IPS DF 4.7 (cell line): ENCODE measurements around the gene UBASH3A.
"Not testable (repeated sequence)": the region's sequence is repeated elsewhere in the genome, so short reads cannot be mapped to it uniquely, and the experiment has no call there.

Experiments
- DNase-seq: peaks from one replicate; pipeline ENCODE4 v3.0.0-alpha.2; 2013; ENCODE audit warnings: low spot score; ENCODE audit errors: extremely low read depth

UBASH3A gene

DNA sequence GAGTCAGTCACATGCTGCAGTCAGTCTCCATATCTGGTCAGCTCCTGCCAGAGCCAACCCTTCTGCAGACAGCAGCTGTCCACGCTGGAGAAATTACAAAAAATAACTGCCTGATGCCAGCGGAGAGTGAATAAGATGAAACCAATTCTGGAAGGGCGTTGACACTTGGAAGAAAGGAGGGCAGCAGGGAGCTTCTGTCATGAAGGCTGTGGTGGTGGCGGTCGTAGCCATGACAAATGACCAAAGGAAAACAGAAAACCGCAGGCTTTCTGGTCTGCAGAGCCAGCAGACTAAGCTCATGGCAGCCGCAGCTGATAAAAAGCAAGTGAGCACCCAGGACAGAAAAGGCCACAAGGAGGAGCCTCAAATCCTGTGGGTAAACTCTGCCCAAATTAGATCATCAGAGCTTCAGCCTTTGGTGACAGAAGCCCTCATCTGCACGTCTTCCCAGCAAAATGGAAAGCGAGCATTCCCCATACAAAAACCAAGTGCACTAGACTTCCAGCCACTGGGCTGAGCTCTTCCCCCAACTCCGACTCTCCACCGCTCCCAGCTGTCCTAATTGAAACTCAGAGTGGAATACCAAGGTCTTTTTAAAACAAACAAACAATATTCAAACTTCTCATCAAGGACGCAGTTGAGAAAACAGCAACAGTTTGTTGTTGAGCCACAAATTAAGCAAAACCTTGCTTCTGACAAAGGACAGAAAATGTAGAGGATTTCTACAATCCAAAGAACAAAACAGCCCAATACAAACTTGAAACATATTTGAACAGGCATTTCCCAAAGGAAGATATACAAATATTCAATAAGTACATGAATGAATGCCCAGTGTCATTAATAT lies 63.7 kb downstream of the UBASH3A start:
- no peak for DNase-seq

DNA sequence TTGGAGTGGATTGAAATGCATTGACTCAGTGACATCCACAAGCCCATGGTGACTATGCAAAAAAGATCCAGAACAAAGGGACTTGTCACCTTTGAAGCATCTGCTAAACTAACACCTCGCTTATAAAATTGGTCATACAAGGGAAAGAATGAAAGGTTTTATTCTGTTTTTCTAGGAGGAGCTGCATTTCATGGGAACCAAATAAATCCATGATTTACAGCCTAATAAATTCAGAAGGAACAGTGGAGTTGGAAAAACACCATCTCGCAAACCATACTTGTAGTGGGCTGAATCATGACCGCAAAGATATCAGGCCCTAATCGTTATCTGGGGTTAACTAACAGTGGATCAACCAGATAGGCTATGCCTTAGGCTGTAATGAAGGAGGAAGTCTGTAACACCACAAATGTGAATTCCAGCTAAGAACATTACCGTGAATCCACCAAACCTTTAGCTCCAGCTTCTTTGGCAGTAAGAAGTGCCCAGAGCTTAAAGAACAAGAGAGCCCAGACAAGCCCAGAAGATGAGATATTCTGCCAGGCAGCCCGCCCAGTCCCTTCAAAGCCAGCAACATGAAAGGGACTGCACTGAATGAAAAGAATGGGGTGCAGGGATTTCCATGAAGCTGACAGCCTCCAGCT lies 64.9 kb downstream of the UBASH3A start:
- no peak for DNase-seq

DNA sequence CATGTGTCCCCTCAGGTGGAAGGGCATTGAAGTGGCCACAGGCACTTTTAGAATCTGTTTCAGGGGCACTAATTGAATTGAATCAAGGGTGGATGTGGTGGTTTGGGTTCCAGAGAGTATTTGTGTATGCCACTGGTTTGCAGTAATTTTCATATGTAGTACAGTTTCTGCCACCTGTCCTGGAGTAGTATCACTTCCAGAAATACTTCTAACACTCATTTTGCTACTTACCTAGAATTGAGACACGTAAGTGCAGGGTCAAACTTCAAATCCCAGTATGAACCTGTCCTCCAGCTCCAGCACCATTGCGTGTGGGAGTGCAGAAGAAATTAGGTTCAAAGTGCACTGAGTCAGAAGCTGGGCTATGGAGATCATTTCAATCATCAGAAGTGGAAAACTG lies 65.6 kb downstream of the UBASH3A start:
- DNase-seq, result no peak

DNA sequence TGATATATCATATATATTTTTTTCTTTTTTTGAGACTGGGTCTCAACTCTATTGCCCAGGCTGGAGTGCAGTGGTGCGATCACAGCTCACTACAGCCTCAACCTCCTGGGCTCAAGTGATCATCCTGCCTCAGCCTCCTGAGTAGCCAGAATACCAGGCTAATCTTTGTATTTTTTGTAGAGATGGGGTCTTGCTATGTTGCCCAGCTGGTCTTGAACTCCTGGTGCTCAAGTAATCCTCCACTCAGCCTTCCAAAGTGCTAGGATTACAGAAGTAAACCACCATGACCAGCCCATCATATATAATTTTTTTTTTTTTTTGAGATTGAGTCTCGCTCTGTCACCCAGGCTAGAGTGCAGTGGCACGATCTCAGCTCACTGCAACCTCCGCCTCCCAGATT lies 66.0 kb downstream of the UBASH3A start:
- not testable (repeated sequence) for DNase-seq

DNA sequence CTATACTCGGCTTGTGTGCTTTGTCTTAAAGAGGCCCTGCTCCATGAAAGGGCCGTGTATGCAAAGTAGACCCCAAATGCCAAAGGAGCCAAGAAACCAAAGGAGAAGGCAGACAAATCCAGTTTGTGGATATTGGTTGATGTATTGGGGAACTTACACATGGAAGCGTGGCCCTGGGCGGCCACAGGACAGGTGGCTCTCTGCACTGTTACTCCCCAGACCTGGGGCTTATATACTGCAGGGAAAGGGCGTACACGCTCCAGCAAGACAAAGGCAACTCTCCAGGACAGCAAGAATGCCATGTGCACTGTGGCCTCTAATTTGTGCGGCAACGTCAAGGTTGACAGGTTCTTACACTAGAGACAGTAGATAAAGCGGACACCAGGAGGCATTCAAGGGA lies 67.5 kb downstream of the UBASH3A start:
- DNase-seq, result no peak

DNA sequence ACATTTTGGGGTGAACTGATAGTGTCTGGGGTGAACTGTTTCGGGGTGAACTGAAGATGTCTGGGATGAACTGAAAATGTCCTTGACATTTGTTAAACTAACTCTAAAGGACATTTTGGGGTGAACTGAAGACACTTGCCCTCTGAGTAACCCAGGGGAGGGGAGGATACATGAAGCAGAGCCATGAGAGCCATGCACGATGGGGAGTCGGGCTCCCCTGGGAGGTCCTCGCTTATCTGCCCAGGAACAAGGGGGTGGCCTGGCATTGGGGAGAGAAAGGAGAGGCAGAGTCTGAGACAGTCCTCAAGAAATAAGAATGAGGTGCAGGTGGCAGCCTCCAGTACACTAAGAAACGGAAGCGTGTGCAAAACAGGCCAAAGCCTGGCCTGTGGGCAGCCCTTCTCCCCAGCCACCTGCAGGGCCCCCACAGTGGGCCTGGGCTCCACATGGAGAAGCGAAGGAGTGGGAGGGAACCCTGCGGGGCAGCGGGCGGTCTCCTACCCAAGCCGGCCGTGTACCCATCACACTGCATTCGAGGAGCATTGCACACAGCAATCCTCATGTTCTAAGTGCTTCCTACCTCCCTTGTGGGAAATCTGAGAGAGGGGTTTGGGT lies 68.1 kb downstream of the UBASH3A start:
- DNase-seq, result no peak

DNA sequence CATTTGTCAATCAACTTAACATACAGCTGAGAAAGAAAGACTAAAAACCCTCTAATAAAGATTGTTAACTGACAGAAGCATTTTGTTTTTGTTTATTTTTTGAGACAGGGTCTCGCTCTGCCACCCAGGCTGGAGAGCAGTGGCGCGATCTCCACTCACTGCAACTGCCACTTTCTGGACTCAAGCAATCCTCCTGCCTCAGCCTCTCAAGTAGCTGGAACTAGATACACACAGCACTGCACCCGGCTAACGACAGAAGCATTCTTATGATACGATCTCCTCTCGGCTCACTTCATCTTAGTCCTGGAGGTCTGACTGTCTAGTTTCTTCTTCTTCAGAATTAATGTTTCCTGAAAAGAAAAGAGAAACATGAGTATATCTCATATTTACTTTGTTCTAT lies 68.8 kb downstream of the UBASH3A start:
- DNase-seq, result no peak

DNA sequence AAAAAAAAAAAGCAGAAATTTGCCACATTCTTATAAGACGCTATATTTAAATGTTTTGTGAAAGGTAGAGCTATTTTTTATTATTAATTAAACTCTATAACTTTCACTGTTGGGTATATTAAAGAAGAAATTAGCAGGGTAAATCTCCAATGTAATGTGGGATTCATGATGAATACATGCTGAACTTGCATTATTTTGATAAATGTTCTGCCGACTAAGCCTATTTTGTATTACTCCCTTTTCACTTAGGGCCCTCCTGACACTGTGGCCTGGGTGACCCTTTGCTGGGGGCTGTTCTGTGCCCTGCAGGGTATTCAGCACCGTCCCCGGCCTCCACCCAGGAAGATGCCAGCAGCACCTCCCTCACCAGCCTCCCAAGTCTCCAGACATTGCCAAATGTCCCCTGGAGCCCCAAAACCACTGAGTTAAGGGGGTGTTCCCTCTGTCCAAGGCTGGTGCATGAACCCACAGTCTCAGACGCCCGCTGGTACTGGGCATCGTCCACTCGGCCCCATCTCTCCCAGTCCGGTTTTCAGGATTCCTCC lies 69.9 kb downstream of the UBASH3A start:
- no peak for DNase-seq

DNA sequence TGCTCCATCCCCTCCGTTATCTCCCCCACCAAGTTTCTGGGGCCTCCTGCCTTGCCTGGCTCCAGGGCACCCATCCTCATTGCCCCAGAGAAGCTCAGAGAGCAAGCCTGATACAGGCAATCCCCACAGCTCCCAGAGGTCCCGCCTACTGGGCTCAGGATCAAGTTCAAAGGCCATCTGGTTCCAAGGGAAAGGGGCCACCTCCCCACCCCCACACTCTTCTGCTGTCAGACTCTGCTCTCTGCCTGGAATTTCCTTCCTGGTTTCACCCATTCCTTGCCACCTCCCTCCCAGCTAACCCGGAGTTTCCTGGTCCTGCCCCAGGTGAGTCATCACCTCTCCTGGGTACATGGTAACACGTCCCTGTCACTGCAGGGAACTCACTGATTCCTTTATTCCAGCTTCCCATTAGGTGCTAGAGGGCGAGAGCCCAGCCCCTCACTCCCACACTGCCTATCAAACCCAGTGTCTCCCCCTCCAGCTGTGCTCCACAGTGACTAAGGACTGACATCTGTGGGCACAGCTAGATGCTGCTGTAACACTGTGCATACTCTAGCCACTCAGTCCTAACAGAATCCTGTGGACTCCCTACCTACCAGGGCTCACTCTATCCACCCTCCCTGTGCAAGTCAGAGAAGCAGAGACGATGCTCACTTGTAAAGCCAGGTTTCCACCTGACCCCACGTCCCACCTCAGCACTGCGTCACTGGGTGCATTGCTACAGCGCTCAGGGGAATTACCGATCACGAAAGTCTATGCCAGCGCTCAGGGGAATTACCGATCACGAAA lies 70.5 kb downstream of the UBASH3A start:
- no peak for DNase-seq

DNA sequence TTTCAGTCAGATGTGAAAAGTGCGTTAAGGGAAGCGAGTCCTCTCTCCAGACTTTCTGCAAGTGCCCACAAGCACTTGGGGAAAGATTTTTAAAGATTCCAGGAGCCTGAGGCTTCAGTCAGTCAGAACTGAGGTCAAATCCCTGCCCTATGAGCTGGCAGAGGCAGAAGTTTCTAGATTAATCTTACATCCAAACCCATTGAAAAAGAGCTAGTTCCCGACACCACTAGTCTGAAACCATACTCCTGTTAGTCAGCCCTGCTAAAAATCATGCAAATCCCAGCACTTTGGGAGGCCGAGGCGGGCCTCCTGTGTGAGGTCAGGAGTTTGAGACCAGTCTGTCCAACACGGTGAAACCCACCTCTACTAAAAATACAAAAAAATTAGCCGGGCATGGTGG lies 71.3 kb downstream of the UBASH3A start:
- DNase-seq, result no peak

DNA sequence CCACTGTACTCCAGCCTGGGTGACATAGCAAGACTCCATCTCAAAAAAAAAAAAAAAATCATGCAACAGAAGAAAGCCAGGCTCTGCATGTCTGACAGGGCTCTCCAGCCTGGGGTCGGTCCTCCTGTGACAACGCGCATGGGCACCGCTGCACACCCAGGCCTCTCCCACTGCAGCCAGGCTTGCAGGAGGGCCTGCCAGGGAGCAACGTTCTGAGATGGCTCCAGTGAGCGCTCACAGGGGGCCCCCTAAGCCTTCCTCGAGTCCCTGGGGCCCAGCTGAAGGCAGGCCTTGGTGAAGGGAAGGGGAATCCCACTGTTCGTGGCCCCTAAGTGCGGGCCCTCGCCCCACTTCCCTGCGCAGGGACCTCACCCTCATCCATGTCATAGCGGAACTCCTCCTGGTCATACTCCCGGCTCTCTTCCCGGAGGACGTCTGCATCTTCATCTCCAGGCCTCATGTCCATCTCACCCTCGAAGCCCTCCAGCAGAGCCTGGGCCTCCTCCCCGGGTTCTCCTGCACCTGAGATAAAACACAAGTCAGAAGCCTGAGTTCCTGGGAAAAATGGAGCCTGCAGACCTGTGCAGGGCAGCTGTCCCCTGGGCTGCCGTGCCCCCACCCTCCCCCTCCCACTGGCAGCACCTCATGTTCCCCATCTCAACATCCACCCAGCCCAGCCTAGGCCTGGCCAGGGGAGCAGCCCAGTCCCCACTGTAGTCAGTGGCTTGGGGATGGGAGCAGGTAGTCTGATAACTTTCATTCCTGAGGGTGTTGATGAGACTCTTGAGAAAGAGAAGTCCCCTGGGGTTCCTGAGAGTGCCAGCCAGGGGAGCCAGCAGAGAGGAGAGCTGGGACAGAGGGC lies 72.1 kb downstream of the UBASH3A start:
- DNase-seq, result no peak

DNA sequence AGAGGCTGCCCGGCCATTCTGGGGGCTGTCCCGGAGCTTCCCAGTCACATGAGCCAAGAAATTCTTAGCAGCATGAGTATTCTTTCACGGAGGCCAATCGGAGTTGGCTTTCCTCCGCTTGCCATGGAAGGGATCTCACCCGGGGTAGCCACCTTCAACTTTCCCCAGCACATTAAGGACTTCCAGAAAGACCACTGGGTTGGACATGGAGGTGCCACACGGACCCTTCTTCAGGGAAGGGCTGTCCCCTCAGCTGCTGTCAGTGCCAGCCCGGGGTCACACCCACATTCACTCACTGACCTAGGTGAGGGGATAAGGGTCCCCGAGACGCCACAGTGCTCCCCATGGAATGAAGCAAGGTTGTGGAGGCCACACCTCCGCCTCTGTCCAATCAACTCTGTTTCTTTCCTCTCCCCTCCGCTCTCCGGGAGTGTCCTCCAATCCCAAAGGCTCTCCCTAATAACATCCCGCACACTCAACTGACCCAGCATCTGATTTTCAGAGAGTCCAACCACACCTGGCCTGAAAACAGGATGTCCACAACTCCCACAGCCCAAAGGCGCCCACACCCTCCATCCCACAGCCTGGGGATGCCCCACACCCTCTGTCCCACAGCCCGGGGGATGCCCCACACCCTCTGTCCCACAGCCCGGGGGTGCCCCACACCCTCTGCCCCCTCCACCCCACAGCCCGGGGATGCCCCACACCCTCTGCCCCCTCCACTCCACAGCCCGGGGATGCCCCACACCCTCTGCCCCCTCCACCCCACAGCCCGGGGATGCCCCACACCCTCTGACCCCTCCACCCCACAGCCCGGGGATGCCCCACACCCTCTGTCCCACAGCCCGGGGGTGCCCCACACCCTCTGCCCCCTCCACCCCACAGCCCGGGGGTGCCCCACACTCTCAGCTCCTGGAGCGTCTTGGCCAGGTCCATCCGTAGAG lies 73.0 kb downstream of the UBASH3A start:
- no peak for DNase-seq

DNA sequence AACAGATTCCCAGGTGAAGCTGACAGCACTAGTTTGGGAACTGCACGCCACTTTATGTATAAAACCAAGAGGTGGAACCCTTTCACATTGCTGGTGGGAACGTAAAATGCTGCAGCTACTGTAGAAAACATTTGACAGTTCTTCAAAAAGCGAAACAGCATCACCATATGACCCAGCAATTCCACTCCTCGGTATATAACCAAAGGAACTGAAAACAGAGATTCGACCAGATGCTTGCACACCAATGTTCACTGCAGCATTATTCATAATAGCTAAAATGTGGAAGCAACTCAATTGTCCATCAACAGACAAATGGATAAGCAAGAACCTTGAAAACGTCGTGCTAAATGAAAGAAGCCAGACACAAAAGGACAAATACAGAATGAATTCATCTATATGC lies 74.8 kb downstream of the UBASH3A start:
- no peak for DNase-seq

DNA sequence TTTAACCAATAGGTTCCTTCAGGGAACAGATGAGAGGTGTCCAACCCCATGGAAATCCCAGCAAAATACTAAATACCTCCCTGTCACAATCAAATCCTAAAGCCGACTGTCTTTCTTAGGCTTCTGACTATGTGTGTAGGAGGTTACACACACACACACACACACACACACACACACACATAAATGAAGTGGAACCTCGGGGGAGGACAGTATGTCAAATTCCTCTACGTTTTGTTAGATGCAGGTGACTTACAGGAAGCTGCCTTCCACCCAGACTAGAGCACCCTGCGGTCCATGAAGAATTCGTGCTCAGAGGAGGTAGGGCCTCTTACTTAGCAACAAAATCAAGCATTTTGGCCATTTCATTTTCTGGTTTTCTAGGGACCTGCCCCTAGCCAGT lies 75.9 kb downstream of the UBASH3A start:
- no peak for DNase-seq

DNA sequence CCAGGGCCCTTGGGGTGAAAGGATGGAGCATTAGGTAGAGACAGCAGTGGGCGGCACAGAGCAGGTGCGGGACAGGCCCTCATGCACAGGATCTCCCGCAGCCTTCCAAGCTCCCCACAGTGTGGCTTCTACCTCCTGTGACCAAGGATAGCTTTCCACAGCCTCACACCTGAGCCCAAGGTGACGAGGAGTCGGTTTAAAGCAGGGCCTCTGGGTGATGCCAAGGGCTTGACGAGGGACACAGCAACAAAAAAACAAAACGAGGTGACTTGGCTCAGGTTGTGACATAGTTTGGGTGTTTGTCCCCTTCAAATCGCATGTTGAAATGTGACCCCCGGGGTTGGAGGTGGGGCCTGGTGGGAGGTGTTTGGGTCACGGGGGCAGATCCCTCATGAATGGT lies 77.0 kb downstream of the UBASH3A start:
- DNase-seq, result no peak

DNA sequence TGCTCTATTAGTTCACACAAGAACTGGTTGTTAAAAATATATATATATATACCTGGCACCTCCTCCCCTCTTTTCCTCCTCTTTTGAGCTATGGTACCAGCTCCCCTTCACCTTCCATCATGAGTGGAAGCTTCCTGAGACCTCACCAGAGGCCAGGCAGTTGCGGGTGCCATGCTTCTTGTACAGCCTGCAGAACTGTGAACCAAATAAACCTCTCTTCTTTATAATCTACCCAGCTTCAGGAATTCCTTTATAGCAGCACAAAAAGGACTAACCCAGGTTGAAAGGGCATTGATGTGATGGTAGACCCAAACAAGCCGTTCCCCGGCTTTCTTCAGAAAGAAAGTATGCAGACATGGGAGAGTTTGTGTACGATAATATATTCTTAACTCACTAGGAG lies 77.5 kb downstream of the UBASH3A start:
- no peak for DNase-seq

DNA sequence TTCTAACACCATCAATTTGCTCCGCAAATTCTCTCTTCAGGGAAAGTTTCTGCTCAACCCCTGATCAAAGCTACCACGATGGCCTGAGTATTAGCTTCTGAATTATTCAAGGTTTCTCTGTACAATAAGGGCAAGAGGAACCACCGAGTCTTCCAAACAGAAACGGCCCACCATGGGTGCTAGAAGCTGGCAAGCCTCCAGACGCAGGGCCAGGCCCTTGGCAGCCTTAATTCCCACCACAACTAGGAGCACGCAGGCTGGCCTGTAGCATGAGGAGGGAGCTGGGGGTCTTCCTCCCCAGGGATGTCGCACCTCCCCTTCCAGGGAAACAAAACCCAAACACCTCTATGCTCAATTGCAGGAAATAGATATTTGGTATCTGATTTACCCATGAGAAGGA lies 81.3 kb downstream of the UBASH3A start:
- no peak for DNase-seq

DNA sequence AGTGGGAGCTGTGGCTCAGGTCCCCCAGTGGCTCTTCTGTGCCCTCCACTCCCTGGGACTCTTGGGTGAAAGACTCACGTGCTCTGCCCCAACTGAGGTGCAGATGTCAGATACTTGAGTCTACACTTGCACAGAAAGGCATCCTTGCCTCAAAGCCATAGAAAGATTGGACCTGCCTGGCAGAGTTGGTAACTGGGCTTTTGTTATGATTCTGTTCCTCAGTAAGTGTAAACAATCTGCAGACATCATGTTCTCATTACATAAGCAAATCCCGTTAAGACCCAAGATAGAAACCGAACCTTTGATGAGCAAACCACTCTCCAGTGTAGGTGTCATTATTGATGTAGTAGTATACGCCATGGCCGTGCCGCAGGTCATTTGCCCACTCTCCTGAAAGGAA lies 82.4 kb downstream of the UBASH3A start:
- DNase-seq, result no peak

DNA sequence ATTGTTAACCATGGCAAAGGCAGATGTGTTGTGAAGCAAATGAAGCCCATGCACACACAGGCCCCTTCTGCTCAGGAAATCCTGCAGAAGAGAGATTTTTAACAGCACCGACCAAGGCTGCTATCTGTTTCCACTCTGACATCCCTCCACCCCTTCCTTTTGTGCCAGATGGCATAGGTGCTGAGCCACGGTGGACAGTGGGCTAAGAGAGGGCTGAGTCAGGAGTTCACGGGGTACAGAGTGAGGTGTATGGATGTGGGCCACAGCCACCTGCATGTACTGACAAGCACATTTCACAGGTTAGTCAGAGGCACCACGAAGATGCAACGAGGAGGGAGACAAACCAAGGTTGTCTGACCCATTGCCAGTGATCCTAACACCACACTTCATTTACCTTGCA lies 82.8 kb downstream of the UBASH3A start:
- DNase-seq, result no peak
